ENCODE results near the gene LRRC4C. TPM values are rescaled to one million over a fixed set of nuclear protein-coding genes. Genes with fewer than 3 reads are reported as not detected.

LRRC4C gene
- total RNA-seq, 1 experiment from 2014 or later = 0.13 TPM

DNA sequence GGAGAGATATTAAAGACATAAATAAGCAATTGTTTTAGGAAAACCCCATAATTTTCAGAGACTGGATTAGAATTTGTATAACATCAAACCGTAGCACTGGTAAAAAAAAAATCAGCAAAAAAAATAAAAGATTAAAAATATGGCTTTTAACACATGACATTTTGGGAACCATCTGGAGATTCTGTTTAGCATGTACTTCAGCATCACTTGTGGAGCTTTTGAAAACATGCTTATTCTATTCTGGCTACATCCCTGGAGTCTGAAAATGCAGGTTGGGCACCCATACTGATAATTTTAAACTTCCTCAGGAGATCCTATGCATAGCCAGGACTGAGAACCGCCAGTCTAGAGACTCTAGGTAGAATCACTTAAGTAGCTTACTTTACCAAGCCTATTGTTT lies 1190.9 kb downstream of the LRRC4C start:
- H3K27me3 ChIP-seq (ENCODE audit: insufficient read depth, low read length) = no peaks in the 10 kb centered on the region
- no peak overlapping the region for H3K4me2 ChIP-seq (ENCODE audit: insufficient read depth, insufficient read length, low read length)
- H2BK12ac ChIP-seq (ENCODE audit: insufficient read length, low read depth, low read length) = no peak overlapping the region
- H3K14ac ChIP-seq (ENCODE audit: insufficient read depth, low read length) = no peak overlapping the region
- Mint-ChIP-seq H3K4me1 (peaks cover 0 to 2% of the 10 kb centered on the region in 2 experiments; a peak in 1 of 4 replicates), H3K27me3 (ENCODE audit: low read depth) (peaks cover 3% of the 10 kb centered on the region), H3K36me3 (ENCODE audit: insufficient read depth in 1 of 3, low read depth in 3 of 3) (no peaks in the 10 kb centered on the region), H3K4me3 (no peak overlapping the region), H3K9me3 (no peaks in the 10 kb centered on the region), H3K27ac (no peak overlapping the region)
- no CpG with 5 or more reads among the region's 2 CpGs for WGBS (ENCODE audit: extremely low coverage, insufficient read length, low lambda C conversion rate)
- TF ChIP-seq, protein P1, sequence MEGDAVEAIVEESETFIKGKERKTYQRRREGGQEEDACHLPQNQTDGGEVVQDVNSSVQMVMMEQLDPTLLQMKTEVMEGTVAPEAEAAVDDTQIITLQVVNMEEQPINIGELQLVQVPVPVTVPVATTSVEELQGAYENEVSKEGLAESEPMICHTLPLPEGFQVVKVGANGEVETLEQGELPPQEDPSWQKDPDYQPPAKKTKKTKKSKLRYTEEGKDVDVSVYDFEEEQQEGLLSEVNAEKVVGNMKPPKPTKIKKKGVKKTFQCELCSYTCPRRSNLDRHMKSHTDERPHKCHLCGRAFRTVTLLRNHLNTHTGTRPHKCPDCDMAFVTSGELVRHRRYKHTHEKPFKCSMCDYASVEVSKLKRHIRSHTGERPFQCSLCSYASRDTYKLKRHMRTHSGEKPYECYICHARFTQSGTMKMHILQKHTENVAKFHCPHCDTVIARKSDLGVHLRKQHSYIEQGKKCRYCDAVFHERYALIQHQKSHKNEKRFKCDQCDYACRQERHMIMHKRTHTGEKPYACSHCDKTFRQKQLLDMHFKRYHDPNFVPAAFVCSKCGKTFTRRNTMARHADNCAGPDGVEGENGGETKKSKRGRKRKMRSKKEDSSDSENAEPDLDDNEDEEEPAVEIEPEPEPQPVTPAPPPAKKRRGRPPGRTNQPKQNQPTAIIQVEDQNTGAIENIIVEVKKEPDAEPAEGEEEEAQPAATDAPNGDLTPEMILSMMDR (conservative IDR thresholded peaks at IDR 0.05) = no peak
- H2BK20ac ChIP-seq (ENCODE audit: low read depth, low read length, poor library complexity, severe bottlenecking) = no peak overlapping the region
- H3K9ac ChIP-seq (ENCODE audit: extremely low read depth, insufficient read length, low read length) = no peak overlapping the region
- no peak overlapping the region for H2BK15ac ChIP-seq (ENCODE audit: low read depth, low read length)
- H3K27ac ChIP-seq (ENCODE audit: insufficient read length, low read depth, low read length) = no peak overlapping the region
- no peak overlapping the region for H2AFZ ChIP-seq (ENCODE audit: low read length)
- H3K9me3 ChIP-seq (ENCODE audit: control insufficient read depth, low read depth, low read length) = no peaks in the 10 kb centered on the region
- H2BK5ac ChIP-seq (ENCODE audit: insufficient read length, low read length) = no peak overlapping the region
- H4K20me1 ChIP-seq (ENCODE audit: control insufficient read depth, insufficient read depth, insufficient read length) = no peaks in the 10 kb centered on the region
- H3K23me2 ChIP-seq (ENCODE audit: insufficient read length, low read depth, low read length, poor library complexity, severe bottlenecking) = no peaks in the 10 kb centered on the region
- no peak overlapping the region for H4K5ac ChIP-seq (ENCODE audit: insufficient read length, low read depth, low read length)
- H3K56ac ChIP-seq (ENCODE audit: insufficient read length, low read depth, low read length) = no peak overlapping the region
- no peak overlapping the region for H3K18ac ChIP-seq (ENCODE audit: insufficient read length, low read depth, low read length)
- H3K4me1 ChIP-seq (ENCODE audit: insufficient read depth, low read length) = no peaks in the 10 kb centered on the region
- H4K8ac ChIP-seq (replicated peaks; ENCODE audit: insufficient read length, low read depth, low read length) = no peak overlapping the region
- H3K79me1 ChIP-seq (ENCODE audit: insufficient read depth, low read depth, low read length, poor library complexity, severe bottlenecking) = no peaks in the 10 kb centered on the region
- H3K4ac ChIP-seq (ENCODE audit: low read depth, low read length) = no peak overlapping the region
- no peak overlapping the region for H2BK120ac ChIP-seq (ENCODE audit: low read depth, low read length, poor library complexity, severe bottlenecking)
- no peak overlapping the region for H2AK5ac ChIP-seq (ENCODE audit: insufficient read length, low read length)
- H3T11ph ChIP-seq (ENCODE audit: low read length) = no peak overlapping the region
- H3K79me2 ChIP-seq (ENCODE audit: insufficient read depth, low read length) = no peaks in the 10 kb centered on the region
- no peak overlapping the region for H4K91ac ChIP-seq (ENCODE audit: insufficient read length, low read depth, low read length)
- no peak for DNase-seq
- H3K23ac ChIP-seq (ENCODE audit: insufficient read length, low read depth, low read length) = no peak overlapping the region

Data from H9 (cell line).